ENCODE results near the gene RNF10.
"Not testable (repeated sequence)": the region's sequence is repeated elsewhere in the genome, so short reads cannot be mapped to it uniquely, and the experiment has no call there.

DNA sequence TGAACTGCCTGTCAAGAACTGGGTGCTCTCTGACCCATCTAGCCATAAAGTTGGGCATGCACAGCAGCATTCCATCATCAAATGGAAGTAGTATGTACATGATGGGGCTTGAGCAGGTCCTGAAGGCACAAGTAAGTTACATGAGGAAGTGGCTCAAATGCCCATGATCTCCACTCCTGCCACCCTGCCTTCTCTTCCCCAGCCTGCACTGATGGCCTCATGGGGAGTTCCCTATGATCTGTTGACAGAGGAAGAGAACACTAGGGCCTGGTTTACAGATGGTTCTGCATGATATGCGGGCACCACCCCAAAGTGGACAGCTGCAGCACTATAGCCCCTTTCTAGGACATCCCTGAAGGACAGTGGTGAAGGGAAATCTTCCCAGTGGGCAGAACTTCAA, 77.4 kb downstream of the RNF10 start:
- TF ChIP-seq, protein P1, sequence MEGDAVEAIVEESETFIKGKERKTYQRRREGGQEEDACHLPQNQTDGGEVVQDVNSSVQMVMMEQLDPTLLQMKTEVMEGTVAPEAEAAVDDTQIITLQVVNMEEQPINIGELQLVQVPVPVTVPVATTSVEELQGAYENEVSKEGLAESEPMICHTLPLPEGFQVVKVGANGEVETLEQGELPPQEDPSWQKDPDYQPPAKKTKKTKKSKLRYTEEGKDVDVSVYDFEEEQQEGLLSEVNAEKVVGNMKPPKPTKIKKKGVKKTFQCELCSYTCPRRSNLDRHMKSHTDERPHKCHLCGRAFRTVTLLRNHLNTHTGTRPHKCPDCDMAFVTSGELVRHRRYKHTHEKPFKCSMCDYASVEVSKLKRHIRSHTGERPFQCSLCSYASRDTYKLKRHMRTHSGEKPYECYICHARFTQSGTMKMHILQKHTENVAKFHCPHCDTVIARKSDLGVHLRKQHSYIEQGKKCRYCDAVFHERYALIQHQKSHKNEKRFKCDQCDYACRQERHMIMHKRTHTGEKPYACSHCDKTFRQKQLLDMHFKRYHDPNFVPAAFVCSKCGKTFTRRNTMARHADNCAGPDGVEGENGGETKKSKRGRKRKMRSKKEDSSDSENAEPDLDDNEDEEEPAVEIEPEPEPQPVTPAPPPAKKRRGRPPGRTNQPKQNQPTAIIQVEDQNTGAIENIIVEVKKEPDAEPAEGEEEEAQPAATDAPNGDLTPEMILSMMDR (IDR thresholded peaks at IDR 0.05), result not testable (repeated sequence)
- not testable (repeated sequence) for TF ChIP-seq ZFX (IDR thresholded peaks at IDR 0.05; ENCODE audit: borderline replicate concordance)

Data from 22Rv1 (cell line).